Fibroblast of lung (primary cell): ENCODE data around the gene SYT9. TPM values are rescaled to one million over a fixed set of nuclear protein-coding genes. Genes with fewer than 3 reads are reported as not detected.

Experiments
- DNase-seq, 2 donors: peaks; one replicate each; pipeline versions ENCODE4 v3.0.0 to v3.0.0-alpha.2; 2010; ENCODE audit warnings: low read depth in 2 of 2
- H2AFZ ChIP-seq: 2 replicates; pipeline ENCODE4 v1.5.1; 2012; ENCODE audit warnings: low read length, control low read depth, inconsistent platforms
- H3K27ac ChIP-seq: 2 replicates; pipeline ENCODE4 v1.5.1; 2011; ENCODE audit warnings: low read length, control low read depth; ENCODE audit not compliant: insufficient read depth
- H3K27me3 ChIP-seq: 2 replicates; pipeline ENCODE4 v1.5.1; 2011; ENCODE audit warnings: mild to moderate bottlenecking, low read length; ENCODE audit not compliant: control insufficient read depth, insufficient read depth
- H3K36me3 ChIP-seq: 2 replicates; pipeline ENCODE4 v1.5.1; 2011; ENCODE audit warnings: low read length; ENCODE audit not compliant: control insufficient read depth, insufficient read depth
- H3K4me1 ChIP-seq: 2 replicates; pipeline ENCODE4 v1.5.1; 2011; ENCODE audit warnings: low read length; ENCODE audit not compliant: control insufficient read depth, insufficient read depth; ENCODE audit errors: extremely low read depth
- H3K4me2 ChIP-seq: 2 replicates; pipeline ENCODE4 v1.5.1; 2011; ENCODE audit warnings: low read length, control low read depth; ENCODE audit not compliant: insufficient read depth; ENCODE audit errors: extremely low read depth
- H3K4me3 ChIP-seq, 4 experiments: fragments of 200-600 bp in 1 of 4; sonication (generic) in 1 of 4; replicated peaks in 1 of 4; 2 replicates each; pipeline ENCODE4 v1.5.1; 2011 to 2016; ENCODE audit warnings: low read length in 4 of 4, low read depth in 3 of 4, mild to moderate bottlenecking in 3 of 4, control low read depth in 2 of 4, inconsistent platforms in 1 of 4, mixed read lengths in 1 of 4; ENCODE audit not compliant: insufficient read depth in 1 of 4; ENCODE audit errors: control extremely low read depth in 1 of 4
- H3K79me2 ChIP-seq: 2 replicates; pipeline ENCODE4 v1.5.1; 2012; ENCODE audit warnings: mild to moderate bottlenecking, low read length, inconsistent platforms; ENCODE audit not compliant: control insufficient read depth, insufficient read depth
- H3K9ac ChIP-seq: 2 replicates; pipeline ENCODE4 v1.5.1; 2011; ENCODE audit warnings: mild to moderate bottlenecking, low read length, control low read depth; ENCODE audit not compliant: insufficient read depth
- H3K9me3 ChIP-seq: 2 replicates; pipeline ENCODE4 v1.5.1; 2012; ENCODE audit warnings: low read depth, low read length; ENCODE audit not compliant: control insufficient read depth, insufficient read depth
- H4K20me1 ChIP-seq: 2 replicates; pipeline ENCODE4 v1.5.1; 2011; ENCODE audit warnings: low read length; ENCODE audit not compliant: control insufficient read depth, insufficient read depth; ENCODE audit errors: extremely low read depth
- CTCF ChIP-seq, 2 donors: IDR thresholded peaks in 1 of 2; conservative IDR thresholded peaks in 1 of 2; 1 replicate in 1 of 2; 2 replicates in 1 of 2; pipeline ENCODE4 v1.5.1; 2011 to 2012; ENCODE audit warnings: low read length in 2 of 2, control low read depth in 1 of 2, inconsistent platforms in 1 of 2, low read depth in 1 of 2, mild to moderate bottlenecking in 1 of 2
- EZH2 ChIP-seq: IDR thresholded peaks from 2 replicates; pipeline ENCODE4 v1.5.1; 2012; ENCODE audit warnings: low read length, control low read depth, mild to moderate bottlenecking; ENCODE audit errors: missing control alignments
- polyA plus RNA-seq, 2 donors: library from polyadenylated mRNA; depleted of rRNA in 1 of 2; stranded (reverse) in 1 of 2; unstranded in 1 of 2; fragments of >200 nt; gene quantifications; 2 replicates each; pipeline ENCODE4 v1.2.1, GENCODE V29; 2011 to 2012; ENCODE audit warnings: missing spikeins in 1 of 2
- total RNA-seq: library from RNA; depleted of rRNA; stranded (reverse); fragments of >200 nt; gene quantifications from 2 replicates; pipeline ENCODE4 v1.2.1, GENCODE V29; 2014

The SYT9 gene
- total and polyA plus RNA-seq, 2 donors (not counting 1 experiment from before 2014, with no cell fraction given), result not detected

- DNase-seq, result no peak
- Histone ChIP-seq H3K4me2 (no peak overlapping the region), H2AFZ (no peak overlapping the region), H3K27ac (peak overlapping the region; percentile 12), H3K4me3 (no peak overlapping the region), H4K20me1 (no peaks in the 10 kb centered on the region), H3K9me3 (no peaks in the 10 kb centered on the region), H3K27me3 (no peaks in the 10 kb centered on the region), H3K36me3 (peaks cover 3% of the 10 kb centered on the region), H3K9ac (no peak overlapping the region), H3K79me2 (peaks cover 11% of the 10 kb centered on the region), H3K4me1 (peaks cover 12% of the 10 kb centered on the region)
- TF ChIP-seq EZH2 (no peak), CTCF (conservative IDR thresholded peaks at IDR 0.05 in 1 of 2, IDR thresholded peaks at IDR 0.05 in 1 of 2; ENCODE audit: low read depth in 1 of 2, low read length in 2 of 2) (no peak)
Observed at GRCh38 chr11:7489376-7489775, 237.7 kb downstream of the SYT9 start.

- H3K9ac ChIP-seq, result no peak overlapping the region
- peak overlapping the region; percentile 10 for H2AFZ ChIP-seq
- peaks cover 3% of the 10 kb centered on the region for H3K36me3 ChIP-seq
- no peaks in the 10 kb centered on the region for H3K9me3 ChIP-seq
- peak; percentile 8 to 76 for DNase-seq
- H3K4me2 ChIP-seq, result peak overlapping the region; percentile 59
- H3K79me2 ChIP-seq, result peaks cover 11% of the 10 kb centered on the region
- no peak overlapping the region for H3K4me3 ChIP-seq
- TF ChIP-seq CTCF (conservative IDR thresholded peaks at IDR 0.05 in 1 of 2, IDR thresholded peaks at IDR 0.05 in 1 of 2; ENCODE audit: low read depth in 1 of 2, low read length in 2 of 2) (no peak), EZH2 (no peak)
- H3K4me1 ChIP-seq, result peaks cover 12% of the 10 kb centered on the region
- no peaks in the 10 kb centered on the region for H3K27me3 ChIP-seq
- H3K27ac ChIP-seq, result peak overlapping the region; percentile 66
- no peaks in the 10 kb centered on the region for H4K20me1 ChIP-seq
Observed at GRCh38 chr11:7490054-7490453, 238.3 kb downstream of the SYT9 start.

- no peaks in the 10 kb centered on the region for H3K27me3 ChIP-seq
- H3K9me3 ChIP-seq, result no peaks in the 10 kb centered on the region
- peaks cover 11% of the 10 kb centered on the region for H3K79me2 ChIP-seq
- peak in 1 of 2 donors; percentile 45 for DNase-seq
- H3K4me1 ChIP-seq, result peaks cover 12% of the 10 kb centered on the region
- no peaks in the 10 kb centered on the region for H4K20me1 ChIP-seq
- TF ChIP-seq CTCF (conservative IDR thresholded peaks at IDR 0.05 in 1 of 2, IDR thresholded peaks at IDR 0.05 in 1 of 2; ENCODE audit: low read depth in 1 of 2, low read length in 2 of 2), result peak in 1 of 2 donors; percentile 6
- no peak for TF ChIP-seq EZH2
- peak overlapping the region; percentile 10 for H2AFZ ChIP-seq
- peak overlapping the region; percentile 59 for H3K4me2 ChIP-seq
- peaks cover 3% of the 10 kb centered on the region for H3K36me3 ChIP-seq
- H3K27ac ChIP-seq, result peak overlapping the region; percentile 66
- H3K4me3 ChIP-seq, result no peak overlapping the region
- H3K9ac ChIP-seq, result no peak overlapping the region
Observed at GRCh38 chr11:7490535-7490934, 238.8 kb downstream of the SYT9 start.
